GM19023 (cell line): ENCODE results near the gene CREB1.

Experiments used
- ATAC-seq: cut with Tn5 transposase; IDR thresholded peaks from one replicate; pipeline ENCODE4 v1.9.1; 2021; ENCODE audit warnings: mild to moderate bottlenecking, moderate library complexity; ENCODE audit not compliant: unreplicated experiment

CREB1 gene

DNA sequence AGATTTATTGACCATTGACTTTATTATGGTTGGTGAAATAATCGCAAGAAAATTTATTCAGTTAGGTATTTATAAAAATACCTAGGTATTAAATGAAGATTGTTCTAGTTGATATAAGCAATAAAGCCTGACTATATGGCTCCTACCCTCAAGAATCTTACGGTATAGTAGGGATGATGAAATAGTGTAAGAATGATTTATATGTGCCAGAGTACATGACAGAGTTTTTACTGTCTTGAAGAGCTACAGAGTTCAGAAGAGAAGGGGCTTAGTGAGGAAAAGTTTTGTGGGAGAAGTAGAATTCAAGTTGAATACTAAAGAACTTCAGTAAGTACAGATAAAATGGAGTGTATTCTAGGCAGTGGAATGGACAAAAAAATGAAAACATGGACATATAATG is 9.7 kb downstream of the CREB1 start:
- ATAC-seq, result no peak

DNA sequence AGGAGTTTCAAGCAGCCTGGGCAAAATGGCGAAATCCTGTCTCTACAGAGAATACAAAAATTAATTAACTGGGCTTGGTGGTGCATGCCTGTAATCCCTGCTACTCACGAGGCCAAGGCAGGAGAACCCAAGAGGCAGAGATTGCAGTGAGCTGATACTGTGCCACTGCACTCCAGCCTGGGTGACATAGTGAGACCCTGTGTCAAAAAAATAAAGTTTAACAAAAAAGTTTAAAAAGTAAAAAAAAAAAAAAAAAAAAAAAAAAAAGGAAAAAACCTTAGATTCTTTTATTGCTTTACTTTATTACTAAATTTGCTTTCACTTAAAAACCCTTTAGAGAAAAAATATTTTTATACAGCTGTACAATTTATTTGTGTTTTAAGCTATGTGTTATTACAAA is 10.7 kb downstream of the CREB1 start:
- ATAC-seq, result no peak

DNA sequence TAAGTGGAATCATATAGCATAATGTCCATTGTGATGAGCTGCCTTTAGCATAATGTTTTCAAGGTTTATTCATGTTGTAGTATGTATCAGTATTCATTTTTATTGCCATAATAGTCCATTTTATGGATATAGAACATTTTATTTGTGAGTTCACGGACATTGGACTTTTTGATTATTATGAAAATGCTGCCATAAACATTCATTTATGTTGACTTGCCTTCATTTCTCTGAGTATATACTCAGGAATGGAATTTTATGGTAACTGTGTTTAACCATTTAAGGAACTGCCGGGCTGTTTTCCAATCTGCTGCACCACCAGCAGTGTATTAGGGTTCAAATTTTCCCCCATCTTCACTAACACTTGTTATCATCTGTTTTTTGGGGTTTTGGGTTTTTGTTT is 12.2 kb downstream of the CREB1 start:
- ATAC-seq, result no peak

DNA sequence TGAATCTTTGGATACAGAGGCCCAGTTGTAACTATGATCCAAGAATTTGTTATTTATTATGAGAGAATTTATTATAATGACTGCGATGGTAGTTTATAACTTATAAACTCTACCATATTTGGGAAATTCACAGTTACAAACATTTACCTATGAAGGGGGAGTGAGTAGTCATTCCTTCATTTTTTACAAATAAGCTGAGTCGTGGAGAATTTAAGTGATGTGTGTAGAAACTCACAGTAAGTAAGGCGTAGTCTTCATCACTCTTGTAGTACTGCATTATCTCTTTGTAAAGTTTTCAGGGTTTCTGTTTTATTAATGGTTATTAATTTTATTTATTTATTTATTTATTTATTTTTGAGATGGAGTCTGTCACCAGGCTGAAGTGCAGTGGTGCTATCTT is 13.5 kb downstream of the CREB1 start:
- no peak for ATAC-seq

DNA sequence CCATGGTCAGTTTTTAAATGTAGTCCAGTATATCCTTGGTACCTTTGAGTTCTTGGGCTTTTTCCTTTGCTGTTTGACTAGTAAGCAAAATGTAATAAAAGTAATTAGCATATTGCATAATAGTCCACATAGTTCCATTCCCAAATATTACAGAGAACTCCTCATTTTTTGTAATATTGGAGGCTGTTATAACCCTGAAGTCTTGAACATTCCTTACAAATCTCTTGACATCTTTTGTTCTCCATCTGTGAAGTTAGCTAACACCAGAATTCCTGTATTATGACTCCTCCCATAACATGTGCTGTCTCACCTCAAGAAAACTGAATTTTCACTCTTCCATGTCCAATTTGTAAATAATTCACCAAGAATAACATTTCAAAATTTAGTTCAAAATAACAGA is 17.1 kb downstream of the CREB1 start:
- no peak for ATAC-seq

DNA sequence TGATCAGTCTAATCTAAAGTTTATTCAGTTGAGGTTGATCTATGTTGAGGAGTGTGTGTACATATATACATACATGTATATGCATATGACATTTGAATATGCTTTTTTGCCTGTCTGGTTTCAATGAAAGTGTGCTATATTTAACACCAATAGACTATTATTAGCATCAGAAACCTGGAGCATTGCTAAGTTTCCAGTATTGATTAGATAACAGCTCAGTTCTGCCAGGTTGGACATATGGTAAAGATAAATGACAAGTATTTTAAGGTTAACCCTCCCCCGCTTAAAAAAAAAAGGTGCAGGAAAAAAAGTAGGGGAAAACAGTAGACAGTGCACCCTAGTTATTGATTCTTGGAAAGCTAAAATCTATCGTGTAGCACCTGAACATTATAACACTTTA is 19.4 kb downstream of the CREB1 start:
- ATAC-seq, result no peak

DNA sequence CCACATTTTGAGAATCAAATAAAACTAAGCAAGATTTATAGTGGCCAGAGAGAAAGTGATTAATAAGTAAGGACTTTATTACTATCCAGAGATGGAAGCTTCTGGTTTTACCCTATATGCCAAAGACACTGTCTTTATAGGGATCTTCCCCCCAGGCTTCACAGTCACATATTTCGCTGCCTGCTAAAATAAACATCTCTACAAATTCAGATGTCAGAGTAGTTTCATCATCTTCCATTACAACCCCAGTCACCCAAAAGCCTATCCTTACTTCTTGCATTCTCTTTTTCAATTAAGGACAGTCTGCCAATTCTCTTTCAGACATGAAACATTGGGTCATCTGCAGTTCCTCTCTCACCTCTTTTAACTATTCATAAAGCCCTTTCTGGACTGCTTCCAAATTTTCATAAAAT is 28.3 kb downstream of the CREB1 start:
- ATAC-seq, result no peak

DNA sequence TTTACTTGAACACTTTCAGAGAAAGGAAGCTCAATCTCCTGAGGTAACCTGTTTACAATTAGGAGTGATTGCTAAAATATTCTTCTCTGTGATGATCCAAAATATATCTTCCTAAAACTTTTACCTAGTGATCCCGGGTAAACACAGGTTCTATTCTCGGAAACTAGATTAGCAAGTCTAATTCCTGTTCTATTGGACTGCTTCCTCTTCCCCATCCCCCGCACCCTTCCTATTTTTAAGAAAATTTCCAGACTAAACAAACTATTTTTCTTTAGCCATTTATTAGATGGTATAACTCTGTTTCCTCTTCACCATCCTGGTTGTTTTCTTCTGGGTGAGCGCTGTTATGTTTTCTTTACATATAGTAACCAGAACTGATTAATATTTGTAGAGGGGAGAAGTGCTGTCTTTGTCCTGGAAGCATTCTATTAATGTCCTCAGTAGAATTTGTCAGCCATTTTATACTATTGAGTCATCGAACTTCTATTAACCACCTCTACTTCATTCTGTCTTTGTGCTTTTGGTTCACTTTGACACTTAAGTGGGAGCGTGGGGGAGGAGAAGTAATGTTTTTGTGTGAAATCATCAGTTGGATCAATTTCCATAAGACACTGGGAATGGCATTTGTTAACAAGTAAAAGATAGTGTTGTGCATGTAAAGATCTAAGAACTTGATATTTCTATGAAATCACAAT is 31.8 kb downstream of the CREB1 start:
- ATAC-seq, result no peak

DNA sequence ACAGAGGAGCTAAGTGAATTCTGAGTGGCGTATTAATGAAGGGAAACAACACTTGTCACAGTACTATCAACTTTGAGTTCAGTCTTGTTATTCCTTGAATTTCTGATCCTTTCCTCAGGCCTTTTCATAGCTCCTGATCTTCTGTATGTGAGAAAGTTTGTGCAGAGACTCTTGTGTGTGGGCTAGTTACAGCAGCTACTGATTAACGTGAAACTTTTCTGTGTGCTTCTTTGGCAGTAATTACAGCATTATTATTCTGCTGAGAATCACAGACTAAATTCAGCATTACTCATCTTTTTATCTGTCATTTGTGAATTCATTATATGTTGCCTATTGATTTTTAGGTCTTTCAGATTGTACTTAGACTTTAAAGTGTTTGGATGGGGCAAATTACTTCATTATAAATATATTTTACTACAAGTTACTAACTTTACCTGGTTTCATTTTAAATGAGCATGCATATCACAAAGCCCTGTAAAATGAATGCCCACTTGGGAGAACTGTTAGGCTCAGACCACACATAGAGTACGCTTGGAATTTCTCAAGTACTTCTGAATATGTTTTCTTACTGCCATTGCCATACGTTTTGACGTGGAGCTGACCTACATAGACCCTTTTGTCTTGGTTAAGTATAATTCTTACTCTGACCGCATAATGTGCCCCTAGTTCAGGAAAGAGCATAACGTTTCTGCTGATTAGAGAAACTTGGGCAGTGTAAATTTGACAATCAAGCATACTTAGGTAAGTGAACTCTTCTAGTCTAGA is 36.2 kb downstream of the CREB1 start:
- ATAC-seq, result no peak

DNA sequence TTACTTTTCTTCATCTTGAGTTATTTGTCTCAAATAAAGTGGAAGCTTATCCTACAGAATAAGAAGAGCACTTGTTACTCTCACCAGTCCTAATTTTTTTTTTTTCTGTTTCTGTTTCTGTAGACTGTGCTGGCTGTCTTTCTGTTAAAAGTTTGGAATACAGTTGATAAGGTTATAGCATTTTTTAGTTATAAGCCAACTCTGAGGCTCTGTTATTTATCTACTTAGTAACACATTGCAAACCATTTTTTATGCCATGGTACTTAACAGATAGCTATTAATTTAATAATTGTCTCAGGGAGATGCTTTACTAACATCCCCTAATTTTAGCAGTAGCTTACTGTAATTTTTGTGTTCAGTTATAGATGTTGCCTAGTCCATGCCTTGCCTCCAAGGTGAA is 37.9 kb downstream of the CREB1 start:
- ATAC-seq, result no peak

DNA sequence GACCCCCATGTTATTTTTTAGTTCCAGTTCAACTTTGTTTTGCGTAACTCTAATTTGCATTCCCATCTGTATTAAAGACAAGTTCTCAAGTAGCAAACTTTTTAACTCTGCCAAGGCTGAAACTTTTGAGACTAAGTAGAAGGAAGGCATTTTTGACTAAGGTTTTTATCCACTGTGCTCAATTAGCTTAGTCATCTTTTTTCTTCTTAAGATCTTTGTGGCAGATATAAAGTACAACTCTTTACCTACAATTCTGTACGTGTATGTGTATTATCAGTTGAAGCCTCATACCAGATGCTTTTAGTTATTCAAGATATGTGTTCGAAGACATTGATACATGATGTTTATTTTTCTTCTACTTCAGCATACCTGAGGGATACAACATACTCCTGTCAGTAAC is 41.6 kb downstream of the CREB1 start:
- no peak for ATAC-seq

DNA sequence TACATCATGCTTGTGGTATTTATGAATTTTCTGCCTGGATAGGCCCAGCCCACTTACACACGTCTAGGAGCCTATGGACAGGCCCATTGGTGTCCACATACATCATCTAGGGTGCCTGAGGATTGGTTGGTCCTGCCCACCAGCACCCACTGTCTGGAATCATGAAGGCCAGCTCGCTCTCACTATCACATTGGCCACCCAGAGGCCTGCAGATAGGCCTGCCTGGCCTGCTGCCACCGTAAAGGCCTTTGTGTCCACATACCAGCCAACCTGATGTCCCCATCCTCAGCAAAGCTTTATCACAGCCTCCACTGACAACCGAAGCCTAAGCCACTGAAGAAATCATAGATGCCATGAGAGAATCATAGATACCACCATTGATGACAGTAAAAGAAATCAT is 55.2 kb downstream of the CREB1 start:
- ATAC-seq, result no peak

DNA sequence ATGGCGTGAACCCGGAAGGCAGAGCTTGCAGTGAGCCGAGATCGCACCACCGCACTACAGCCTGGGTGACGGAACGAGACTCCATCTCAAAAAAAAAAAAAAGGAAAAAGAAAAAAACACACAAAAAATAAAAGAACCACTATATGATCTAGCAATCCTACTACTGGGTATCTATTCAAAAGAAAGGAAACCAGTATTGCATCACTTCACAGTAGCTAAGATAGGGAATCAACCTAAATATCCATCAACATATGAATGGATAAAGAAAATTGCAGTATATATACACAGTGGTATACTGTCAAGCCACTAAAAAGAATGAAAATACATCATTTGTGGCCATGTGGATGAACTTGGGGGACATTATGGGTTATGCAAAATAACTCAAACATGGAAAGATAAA is 57.5 kb downstream of the CREB1 start:
- no peak for ATAC-seq

DNA sequence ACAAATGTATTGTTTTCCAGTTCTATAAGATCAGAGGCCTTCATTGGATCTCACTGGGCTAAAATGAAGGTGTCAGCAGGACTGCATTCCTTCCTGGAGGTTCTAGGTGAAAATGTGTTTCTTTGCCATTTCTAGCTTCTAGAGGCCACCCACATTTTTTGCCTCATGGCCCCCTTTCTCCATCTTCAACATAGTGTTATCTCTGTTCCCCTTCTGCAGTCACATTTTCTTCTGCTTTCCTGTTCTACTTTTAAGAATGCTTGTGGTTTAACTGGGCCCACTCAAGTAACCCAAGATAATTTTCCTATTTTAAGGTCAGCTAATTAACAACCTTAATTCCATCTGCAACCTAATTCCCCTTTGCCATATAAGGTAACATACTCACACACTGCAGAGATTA is 59.4 kb downstream of the CREB1 start:
- ATAC-seq, result no peak

DNA sequence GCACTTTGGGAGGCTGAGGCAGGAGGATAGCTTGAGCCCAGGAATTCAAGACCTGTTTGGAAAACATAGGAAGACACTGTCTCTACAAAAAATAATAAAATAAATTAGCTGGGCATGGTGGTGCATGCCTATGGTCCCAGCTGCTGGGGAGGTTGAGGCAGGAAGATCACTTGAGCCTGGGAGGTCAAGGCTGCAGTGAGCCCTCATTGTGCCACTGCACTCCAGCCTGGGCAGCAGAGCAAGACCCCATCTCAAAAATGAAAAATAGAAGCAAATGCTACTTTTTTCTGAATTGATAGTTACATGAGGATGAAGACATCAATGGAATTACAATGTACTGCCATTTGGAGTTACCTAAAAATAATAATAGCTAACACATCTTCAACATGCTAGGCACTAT is 63.5 kb downstream of the CREB1 start:
- ATAC-seq, result no peak

DNA sequence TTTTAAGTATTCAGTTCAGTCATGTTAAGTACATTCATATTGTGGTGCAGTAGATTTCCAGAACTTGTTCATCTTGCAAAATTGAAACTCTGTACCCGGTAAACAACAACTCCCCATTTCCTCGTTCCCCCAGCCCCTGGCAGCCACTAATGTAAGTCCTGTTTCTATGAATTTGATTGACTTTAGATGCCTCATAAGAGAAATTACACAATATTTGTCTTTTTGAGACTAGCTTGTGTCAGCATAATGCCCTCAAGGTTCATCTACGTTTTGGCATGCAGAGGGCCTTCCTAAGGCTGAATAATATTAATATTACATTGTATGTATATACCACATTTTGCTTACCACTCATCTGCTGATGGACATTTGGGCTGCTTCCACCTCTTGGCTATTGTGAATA is 64.5 kb downstream of the CREB1 start:
- no peak for ATAC-seq

DNA sequence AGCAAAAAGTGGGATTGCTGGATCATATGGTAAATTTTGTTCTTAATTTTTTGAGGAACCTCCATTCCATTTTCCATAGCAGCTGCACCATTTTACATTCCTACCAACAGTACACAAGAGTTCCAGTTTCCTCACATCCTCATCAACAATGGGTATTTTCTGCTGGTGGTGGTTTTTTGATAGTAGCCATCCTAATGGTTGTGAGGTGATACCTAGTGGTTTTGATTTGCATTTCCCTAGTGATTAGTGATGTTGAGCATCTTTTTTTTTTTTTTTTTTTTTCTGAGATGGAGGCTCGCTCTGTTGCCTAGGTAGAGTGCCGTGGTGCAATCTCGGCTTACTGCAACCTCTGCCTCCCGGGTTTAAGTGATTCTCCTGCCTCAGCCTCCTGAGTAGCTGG is 65.0 kb downstream of the CREB1 start:
- no peak for ATAC-seq

DNA sequence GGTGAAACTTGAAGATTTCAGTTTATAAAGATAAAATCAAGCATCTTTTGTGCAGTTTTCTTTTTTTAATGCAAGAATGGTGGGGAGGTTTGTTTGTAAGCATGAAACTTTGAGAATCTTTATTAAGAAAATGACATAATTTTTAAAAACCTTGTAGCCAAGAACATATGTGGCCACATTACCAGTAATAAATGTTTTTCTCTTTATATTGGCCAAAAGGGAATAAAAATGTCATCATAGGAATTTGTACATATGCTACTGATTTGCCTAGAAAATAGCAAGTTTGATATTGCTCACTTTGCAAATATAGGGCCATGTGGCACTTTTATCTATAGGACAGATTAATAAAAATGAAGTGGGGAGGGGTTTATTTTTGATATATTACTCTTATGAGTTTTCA is 69.9 kb downstream of the CREB1 start:
- no peak for ATAC-seq

DNA sequence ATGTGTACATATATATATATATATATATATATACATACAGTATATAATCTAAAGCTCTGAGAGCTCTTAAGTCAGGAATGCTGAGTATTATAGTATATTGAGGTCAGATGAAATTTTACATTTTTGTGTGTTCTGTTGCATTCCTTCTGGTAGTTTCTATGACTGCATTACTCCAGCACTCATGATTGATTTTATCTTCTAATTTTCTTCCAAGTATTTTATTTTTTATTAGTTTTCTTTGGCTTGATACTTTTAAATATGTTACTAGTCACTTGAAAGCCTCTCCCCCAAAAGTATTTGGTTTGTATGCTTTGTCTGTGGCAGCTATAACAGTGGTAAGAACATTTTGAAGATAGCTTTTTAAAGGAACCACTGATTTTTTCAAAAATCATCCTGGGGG is 70.5 kb downstream of the CREB1 start:
- no peak for ATAC-seq

DNA sequence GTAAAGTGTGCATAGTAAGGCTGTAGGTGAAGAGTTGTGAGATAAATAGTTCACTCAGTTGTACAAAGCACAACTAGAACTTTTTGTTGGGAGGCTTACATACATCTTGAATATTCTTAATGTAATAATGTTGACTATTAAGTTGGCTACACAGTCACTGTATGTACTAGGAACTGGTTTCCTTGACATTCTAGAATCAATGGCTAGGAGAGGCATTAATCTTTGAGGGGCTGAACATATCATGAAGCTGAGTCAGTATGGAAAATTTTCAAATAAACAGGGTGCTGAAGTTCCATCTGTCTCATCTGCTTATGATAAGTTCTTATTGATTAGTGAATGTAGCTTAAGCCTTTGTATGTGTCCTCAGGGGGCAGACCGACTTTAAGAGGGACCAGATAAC is 72.0 kb downstream of the CREB1 start:
- no peak for ATAC-seq

DNA sequence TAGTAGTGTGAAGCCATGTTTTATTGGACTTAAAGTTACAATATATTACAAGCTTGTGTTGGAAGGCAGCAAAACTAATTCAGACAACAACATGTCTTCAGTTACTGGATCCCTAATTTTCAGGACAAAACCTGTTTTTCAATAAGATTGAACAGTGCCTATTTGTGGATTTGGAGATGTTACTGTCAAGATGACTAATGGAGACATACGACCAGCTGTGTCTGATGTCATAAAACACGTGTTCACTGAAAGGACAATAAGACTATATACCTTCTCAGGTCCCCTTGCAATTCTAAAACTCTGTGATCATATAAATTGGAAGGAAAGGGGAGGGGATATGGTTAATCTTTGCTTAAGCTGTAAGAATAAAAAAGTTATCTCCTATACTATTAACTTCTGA is 73.7 kb downstream of the CREB1 start:
- no peak for ATAC-seq

DNA sequence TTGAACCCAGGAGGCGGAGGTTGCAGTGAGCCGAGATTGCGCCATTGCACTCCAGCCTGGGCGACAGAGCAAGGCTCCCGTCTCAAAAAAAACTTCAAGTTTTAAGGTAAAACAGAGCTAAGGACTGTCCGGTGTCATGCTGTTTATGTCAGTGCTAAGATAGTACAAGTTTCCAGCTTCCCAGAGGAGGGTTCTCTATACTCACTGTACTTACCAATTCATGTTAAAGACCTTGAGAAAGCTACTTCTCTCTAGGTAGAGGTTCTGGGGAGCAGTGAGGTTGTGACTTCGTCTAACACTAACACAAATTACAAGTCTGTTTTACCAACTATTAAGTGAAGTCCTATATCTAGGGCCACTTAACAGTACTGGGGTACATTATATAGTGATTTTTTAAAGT is 76.6 kb downstream of the CREB1 start:
- no peak for ATAC-seq

DNA sequence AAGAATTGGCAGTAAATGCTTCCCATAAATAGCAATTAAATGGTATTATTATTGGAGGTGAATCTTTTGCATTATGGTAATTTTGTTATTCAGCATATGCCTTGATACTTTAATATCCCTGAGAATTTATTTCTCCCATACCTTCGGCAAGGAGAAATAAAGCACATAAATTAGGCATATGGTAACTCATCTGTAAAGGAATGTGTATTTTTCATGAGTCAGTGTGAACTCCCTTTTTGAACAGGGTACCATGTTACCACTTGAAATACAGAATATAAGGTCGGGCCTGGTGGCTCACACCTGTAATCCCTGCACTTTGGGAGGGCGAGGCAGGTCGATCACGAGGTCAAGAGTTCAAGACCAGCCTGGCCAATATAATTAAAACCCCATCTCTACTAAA is 77.1 kb downstream of the CREB1 start:
- no peak for ATAC-seq
